Endothelial cell of umbilical vein (primary cell): ENCODE results near the gene GOLGA3.

ENCODE experiments used
- EZH2 ChIP-seq: IDR thresholded peaks from 2 replicates; pipeline ENCODE4 v1.6.1; 2012; ENCODE audit warnings: borderline replicate concordance, low read depth, mild to moderate bottlenecking, moderate library complexity, low read length, inconsistent platforms; ENCODE audit not compliant: severe bottlenecking
- TF ChIP-seq, protein P1 (sequence below), 2 donors: IDR thresholded peaks; 1 replicate in 1 of 2; 2 replicates in 1 of 2; pipeline ENCODE4 v1.5.1; 2011; ENCODE audit warnings: low read length in 2 of 2, mild to moderate bottlenecking in 2 of 2, moderate library complexity in 2 of 2, control low read depth in 1 of 2, inconsistent platforms in 1 of 2, low read depth in 1 of 2; ENCODE audit not compliant: insufficient read depth in 1 of 2; ENCODE audit errors: extremely low read depth in 1 of 2

DNA sequence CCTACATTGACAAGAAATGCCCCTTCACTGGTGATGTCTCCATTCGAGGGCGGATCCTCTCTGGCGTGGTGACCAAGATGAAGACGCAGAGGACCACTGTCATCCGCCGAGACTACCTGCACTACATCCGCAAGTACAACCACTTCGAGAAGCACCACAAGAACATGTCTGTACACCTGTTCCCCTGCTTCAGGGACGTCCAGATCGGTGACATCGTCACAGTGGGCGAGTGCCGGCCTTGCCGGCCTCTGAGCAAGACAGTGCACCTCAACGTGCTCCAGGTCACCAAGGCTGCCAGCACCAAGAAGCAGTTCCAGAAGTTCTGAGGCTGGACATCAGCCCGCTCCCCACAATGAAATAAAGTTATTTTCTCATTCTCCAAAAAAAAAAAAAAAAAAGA is 2.8 kb downstream of the GOLGA3 start:
- TF ChIP-seq, protein P1, sequence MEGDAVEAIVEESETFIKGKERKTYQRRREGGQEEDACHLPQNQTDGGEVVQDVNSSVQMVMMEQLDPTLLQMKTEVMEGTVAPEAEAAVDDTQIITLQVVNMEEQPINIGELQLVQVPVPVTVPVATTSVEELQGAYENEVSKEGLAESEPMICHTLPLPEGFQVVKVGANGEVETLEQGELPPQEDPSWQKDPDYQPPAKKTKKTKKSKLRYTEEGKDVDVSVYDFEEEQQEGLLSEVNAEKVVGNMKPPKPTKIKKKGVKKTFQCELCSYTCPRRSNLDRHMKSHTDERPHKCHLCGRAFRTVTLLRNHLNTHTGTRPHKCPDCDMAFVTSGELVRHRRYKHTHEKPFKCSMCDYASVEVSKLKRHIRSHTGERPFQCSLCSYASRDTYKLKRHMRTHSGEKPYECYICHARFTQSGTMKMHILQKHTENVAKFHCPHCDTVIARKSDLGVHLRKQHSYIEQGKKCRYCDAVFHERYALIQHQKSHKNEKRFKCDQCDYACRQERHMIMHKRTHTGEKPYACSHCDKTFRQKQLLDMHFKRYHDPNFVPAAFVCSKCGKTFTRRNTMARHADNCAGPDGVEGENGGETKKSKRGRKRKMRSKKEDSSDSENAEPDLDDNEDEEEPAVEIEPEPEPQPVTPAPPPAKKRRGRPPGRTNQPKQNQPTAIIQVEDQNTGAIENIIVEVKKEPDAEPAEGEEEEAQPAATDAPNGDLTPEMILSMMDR (IDR thresholded peaks at IDR 0.05; ENCODE audit: extremely low read depth in 1 of 2, insufficient read depth in 1 of 2, low read depth in 1 of 2, low read length in 2 of 2): no peak
- no peak for TF ChIP-seq EZH2
